ENCODE measurements around the gene NRXN3.

Gene NRXN3

GRCh38 chr14:79911744-79912143, 1741.6 kb downstream of the NRXN3 start:
- no peak for FAIRE-seq
- no peak for DNase-seq (ENCODE audit: low spot score)

- FAIRE-seq: no peak
- DNase-seq (ENCODE audit: low spot score): no peak
Measured at GRCh38 chr14:79914595-79914994, 1744.4 kb downstream of the NRXN3 start.

- FAIRE-seq: no peak
- no peak for DNase-seq (ENCODE audit: low spot score)
Measured at GRCh38 chr14:79915406-79915805, 1745.2 kb downstream of the NRXN3 start.

DNA sequence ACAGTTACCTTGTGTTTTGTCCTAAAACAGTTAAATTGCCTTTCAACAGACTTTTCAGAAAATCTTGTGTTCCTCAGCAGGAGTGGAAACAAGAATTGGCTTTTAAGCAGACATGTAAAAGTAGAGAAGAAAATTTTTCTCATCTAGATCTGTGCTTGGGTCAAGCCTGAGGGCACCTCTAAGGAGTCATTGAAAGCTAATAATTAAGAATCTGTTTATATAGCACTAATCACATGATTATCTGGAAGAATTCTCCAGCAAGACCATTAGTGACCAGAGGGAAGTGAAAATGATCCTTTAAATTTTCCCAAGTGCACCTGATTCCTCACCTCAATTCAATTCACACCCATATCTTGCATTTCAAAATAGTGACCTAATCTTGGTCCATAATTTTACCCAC, 1746.1 kb downstream of the NRXN3 start:
- FAIRE-seq: no peak
- DNase-seq (ENCODE audit: low spot score): no peak

DNA sequence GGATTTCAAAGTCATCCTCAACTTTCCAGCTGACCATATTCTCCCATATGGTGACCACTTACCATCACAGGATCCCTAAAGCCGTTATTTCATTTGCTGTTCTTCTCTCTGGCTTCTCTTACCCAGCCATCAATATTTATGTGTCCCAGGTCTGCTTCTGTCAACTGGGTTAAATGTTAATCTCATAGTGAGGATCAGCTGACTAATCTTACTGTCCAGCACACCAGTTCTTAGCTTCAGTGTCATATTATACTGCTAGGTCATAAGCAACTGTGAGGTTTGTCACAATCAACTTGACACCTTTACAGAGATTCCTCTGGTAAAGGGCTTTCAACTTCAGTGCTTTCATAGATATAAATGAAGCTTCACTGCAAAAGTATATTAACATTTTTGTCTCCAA, 1746.7 kb downstream of the NRXN3 start:
- DNase-seq (ENCODE audit: low spot score) (no peak), FAIRE-seq (no peak)

All from RCC 7860 (cell line).